T-helper 2 cell (primary cell): ENCODE data around the gene XRCC5.

Experiments
- DNase-seq, 5 experiments: peaks; one replicate each; pipeline versions ENCODE4 v3.0.0 to v3.0.0-alpha.2; 2012 to 2022

Gene XRCC5

DNA sequence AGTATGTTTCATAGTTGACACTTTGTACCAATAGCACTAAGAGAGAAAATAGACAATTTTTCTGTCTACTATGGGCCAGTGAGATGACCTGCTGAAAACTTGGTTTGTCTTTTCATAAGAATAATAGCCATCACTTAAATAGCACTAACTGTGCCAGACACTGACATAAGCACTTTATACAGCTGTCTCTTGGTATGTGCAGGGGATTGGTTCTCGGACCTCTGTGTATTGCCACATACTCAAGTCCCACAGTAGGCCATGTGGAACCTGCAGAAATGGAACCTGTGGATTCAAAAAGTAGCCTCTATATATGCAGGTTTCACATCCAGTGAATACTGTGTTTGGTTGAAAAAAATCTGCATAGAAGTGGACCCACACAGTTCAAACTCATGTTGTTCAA is 126.7 kb downstream of the XRCC5 start:
- DNase-seq = no peak

DNA sequence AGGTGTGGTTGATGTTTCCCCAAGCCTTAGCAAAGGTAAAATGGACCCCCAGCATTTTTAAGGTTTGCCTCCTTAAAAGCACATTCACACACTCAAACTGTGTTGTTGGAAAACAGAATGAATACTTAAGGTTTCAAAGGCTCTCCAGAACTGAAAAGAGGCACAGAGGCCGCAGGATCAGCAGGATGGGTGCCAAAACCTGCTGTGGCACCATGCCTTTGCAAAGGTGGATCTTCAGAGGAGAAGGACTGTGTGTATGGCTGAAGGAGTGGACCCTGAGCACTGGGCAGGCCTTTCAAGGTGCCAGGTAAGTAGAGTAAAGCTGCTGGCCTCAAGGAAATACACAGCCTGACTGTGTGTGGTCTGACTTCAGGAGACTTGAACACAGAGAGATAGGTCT is 127.3 kb downstream of the XRCC5 start:
- DNase-seq = no peak

- no peak for DNase-seq
Measured at GRCh38 chr2:216242365-216242764, 133.2 kb downstream of the XRCC5 start.

- DNase-seq = no peak
Measured at GRCh38 chr2:216243026-216243425, 133.9 kb downstream of the XRCC5 start.

DNA sequence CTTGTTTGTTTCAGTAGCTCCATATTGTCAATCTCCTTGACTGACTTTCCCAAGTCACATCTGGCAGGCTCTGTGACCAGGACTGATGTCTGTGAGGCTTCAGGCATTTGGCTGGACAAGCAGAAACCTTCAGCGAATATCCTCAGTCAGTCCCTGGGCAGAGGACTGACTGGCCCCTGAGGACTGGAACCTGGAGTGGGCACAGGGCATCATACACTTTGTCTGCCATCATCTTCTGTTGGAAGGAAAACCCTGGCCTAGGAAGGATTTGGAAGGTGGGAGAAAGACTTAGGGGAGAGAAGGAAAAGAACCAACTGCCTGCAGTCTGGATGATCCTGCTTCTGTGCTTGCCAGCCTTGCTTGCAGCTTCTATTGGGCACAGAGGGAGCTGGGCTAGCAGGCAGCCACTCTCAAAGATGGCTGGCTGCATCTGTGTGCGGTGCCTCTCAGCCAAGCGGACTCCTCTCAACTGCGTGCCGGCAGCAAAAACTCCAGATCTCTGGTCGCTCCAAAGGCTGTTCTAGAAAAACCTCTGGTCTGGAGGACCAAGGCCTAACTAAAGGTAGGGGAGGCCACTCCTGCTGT is 136.3 kb downstream of the XRCC5 start:
- no peak for DNase-seq

DNA sequence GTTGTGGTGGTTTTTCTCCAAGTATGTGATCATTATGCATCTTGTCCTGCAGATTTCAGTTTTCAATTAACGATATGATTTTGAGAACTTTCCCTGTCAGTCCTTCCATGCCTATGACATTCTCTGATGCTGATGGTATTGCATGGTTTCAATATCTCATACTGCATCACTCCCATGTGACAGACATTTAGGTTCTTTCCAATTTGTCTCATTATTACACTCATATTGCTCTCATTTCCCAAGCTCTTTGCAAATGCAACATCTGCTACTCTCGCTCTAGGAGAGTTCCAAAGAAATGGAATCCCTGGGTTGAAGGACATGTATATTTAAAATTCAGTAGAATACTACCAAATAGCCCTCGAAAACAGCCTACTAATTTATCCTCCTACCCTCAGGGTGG is 137.6 kb downstream of the XRCC5 start:
- DNase-seq = no peak
